Cerebellar cortex (tissue), 1 donor: ENCODE results near the gene CRADD.

Source experiments
- DNase-seq: peaks from one replicate; pipeline ENCODE4 v3.0.0-alpha.2; 2015; ENCODE audit warnings: low spot score

CRADD gene

DNA sequence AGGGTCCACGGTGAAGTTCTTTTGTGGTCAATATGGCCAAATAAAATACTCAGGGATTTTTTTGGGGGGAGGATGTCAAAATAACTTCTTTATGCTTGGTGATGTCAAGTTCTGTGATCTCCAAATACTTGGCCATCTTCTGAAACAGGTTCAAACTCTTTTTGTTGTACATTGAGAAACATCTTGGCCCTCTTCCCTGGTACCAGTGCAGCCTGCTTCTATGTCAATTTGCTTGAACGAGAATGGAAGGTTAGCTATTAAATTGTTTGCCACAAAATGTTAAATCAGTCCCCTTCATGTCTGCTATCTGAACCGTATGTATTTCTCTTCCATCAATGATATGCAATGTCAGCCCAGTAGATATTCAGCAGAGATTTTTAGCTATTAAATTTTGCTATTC is 6.1 kb upstream of the CRADD start:
- DNase-seq = no peak

DNA sequence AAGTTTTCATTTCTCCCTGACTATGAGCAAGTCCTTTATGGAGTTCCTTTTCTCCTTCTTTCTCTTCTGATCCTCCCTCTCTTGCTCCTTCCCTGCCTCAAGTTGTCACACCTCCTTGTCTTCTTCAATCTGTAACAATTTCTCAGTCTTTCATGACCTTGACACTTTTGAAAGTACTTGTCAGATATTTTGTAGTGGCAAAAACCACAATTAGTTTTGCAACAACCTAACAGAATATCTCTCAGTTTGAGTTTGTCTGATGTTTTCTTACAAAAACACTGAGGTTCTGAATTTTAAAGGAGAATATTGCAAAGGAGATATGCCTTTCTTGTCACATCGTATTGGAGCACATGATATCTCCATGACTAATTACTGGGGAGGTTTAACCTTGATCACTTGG is 4.1 kb upstream of the CRADD start:
- DNase-seq = no peak

DNA sequence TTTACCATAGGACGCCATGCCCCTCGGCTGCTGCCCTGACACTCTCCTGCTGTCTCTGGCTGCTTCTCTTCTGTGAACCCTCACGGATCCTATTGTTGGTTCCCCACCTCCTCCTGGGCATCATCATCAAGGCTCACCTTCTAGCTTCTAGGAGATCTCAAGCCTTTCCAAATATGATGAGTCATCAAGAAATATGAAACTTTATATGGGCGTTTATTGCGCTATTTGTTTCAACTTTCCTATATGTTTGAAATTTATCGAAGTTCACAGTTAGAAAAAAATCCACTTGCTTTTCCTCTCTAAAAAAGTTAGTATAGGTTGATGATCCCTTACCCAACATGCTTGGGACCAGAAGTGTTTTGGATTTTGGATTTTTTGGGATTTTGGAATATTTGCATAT is 2.8 kb upstream of the CRADD start:
- no peak for DNase-seq

DNA sequence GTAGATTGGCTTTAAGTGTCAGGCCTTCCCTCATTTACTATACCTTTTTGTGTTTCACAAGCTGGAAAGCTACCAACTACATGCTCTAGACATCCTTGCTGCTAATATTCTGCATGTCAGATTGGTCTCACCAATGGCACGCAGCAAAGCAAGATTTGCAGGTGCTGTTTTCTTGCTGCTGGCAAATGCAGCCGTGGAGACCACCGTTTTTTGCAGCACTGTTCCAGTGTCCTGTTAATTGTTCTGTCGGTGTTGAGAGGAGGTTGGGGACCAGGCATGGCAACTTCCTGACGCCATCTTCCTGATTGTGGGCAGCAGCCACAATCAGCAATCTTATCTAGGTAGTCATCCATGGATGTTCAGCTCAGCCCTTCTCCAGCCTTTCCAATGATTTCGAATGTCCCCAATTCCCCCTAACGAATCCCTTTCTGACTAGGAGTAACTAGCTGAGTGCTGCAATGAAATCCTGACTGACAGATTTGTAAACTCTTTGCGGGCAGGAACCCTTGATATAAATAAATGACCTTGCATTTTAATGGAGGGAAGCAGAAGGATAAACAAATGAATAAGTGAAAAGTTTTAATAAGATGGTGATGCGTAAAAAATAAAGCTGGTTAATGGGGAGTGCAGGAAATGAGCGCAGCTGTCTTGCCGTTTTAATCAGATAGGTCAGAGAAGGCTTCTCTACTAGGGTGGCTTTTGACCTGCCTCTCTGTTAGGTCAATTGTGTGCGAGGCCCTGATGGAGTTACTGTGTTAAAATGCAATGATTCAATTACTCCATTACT is 574 bp upstream of the CRADD start:
- DNase-seq = no peak

DNA sequence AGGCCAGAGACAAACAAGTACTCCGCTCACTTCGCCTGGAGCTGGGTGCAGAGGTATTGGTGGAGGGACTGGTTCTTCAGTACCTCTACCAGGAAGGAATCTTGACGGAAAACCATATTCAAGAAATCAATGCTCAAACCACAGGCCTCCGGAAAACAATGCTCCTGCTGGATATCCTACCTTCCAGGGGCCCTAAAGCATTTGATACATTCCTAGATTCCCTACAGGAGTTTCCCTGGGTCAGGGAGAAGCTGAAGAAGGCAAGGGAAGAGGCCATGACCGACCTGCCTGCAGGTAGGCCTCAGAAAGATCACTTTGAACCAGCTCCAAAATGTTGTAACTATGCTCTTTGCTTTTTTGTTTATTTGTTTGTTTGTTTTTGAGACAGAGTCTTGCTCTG is 1.6 kb downstream of the CRADD start:
- no peak for DNase-seq

DNA sequence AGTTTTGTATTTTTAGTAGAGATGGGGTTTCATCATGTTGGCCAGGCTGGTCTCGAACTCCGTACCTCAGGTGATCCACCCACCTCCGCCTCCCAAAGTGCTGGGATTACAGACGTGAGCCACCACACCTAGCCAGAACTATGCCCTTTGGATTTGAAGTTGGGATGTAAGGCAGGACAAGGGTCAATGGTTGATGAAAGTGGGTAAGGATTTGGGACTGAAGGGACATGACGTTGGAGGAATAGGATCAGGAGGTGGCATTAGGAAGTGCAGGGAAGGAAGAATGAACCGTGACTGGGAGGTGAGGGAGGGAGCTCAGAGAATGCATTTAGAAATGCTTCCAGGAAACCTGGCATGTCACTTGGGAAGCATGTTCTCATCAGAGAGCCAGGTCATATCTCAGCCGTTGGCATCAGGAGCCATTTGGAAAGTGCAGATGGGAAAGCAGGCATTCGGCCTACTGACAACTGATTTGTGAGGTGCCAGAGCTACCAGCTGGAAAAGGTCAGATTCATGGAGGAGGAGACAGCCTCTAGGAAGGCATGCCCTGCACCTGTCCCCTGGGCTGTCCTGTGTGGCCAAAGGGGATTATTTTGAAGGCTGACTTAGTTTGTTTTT is 2.2 kb downstream of the CRADD start:
- peak; percentile 92 for DNase-seq

DNA sequence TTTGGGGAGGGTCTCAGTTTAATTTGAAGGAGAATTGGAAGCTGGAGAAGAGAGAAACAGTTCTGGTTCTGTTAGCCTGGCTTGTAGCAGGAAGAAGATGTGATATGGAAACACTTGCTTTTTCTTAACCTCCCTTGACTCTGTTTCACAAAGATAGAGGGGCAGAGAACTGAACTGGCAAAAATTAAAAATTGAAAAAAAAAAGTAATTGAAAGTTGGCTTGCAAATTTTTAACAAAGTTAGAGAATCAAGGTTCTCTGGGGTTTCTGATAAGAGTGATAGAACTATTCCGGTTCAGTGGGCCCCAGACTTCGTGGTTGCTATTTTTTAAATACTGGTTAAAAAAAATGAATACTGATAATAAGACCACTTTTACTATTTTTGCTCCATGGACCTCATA is 2.8 kb downstream of the CRADD start:
- no peak for DNase-seq

DNA sequence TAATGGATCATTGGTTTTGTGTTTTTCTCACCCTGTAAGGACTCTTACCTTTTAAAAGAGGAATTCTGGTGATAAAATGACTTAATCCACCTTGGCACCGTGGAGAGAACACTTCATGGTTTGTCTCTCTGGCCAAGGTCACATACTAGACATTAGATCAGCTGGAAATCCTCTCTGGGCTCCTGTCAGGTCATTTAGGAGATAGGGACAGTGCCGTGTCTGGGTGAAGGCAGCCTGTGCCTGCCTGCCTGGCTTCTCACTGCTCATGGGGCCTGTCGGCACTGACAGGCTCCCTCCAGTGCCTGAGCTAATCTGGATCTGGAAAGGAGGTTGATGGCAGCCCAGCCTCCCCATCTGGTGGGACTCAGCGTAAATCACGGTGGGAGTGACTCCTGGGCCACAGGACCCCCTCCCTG is 5.7 kb downstream of the CRADD start:
- DNase-seq = no peak

DNA sequence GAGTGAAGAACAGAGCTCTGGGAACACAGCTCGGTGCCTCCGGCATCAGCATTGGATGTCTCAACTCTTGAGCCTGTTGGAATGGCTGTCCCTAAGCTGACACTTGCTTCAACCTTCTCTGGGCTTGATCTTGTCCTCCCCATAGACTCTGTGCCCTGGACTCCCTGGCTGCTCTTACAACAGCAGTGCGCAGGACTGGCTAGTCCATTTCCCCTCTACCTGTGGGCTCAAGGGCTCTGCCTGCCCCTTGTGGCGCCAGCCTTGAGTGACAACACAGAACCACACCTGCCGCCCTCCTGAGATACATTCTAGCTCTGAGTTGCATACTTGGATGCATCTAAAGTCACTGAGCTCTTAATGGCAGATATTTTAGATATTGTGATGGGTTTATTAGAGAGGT is 6.2 kb downstream of the CRADD start:
- DNase-seq = no peak

DNA sequence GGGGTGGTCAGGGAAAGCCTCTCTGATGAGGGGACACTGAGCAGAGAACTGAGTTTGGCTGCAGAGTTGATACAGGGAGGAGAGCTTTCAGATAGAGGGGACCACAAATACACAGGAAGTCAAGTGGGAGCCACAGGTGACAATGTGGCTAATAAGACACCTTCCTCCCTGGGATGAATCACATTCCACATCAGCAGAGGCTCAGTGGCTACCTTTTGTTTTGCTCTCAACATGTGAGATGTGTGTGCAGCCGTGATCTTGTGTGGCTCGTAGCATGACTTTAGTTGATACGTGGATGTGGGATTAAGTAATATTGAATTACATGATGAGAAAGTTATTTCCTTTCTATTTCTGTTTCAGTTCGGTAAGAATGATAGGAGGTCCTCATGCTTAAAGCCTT is 7.5 kb downstream of the CRADD start:
- DNase-seq = no peak

DNA sequence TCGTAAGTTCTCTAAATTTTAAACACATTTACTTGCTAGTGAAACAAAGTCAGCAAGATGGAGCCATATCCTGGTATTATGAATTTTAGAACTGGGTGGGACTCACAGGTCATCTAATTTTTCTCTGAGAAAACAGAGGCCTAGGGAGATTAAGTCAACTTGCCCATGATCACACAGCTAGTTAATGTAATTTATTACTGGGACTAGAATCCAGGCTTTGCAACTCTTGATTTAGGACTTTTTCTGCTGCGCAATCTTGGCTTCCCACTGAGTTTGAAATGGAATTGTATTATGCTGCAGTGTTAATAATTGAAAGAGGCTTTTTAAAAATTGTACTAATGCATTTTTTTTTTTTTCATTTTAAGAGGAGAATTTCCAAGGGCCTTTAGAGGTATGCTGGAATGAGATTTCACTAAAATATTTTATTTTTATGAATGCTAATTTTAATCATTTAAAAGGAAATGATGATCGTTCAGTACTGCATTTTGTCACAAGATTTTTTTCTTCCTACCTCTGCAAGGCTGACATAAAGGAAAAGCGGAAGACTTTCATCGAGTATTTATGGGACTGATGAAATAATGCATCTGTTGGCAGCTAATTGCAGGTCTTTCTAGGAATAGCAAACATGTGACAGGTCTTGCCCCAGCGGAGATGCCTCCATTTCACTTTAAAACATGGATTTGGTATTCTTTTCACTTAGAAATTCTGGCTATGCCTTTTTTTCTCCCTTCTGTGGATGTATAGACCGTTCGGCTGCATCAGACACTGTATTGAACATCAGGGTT is 9.6 kb downstream of the CRADD start:
- no peak for DNase-seq

DNA sequence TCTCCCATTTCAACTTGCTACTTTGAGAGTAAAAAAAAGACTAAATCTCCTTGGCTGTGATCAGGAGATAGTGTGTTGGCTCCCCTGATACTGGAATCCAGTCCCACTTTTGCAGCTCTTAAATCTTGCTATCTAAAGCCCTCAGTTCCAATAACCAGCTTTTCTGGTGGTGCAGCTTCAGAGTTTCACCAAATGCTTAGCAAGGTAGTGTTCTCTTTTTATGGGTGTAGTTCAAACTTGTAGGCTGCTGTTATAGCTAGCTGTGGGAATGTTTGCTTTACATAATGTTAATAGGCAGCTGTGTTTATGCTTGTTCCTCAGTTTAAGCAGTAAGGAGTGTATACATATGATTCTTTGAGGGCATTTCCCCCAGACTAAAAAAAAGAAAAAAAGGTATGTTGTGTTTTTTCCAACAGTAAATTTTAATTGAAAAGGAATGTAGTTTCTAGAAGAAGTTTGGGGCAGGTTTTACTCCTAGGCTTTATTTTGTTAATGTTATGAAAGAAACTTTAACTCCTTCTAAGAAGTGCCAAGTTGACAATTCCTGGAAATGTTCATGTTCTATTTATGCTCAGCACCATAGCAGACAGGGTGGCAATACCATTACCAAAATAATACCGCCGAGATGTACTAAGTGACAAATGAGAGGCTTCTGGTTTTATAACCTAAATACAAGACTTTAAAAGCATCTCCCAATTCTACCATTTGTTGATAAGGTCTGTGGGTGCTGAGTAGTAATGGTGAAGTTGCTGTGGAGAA is 12.1 kb downstream of the CRADD start:
- no peak for DNase-seq

DNA sequence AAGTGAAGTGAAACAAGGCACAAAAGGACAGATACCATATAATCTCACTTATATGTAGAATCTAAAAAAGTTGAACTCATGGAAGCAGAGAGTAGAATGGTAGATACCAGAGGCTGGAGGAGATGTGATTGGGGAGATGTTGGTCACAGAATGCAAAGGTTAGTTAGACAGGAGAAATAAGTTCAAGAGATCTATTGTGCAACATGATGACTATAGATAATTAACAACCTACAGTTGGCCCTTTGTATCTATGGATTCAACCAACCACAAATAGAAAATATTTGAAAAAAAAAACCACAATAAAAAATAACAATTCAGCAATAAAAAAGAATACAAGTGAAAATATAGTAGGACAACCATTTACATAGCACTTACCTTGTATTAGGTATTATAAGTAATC is 19.3 kb downstream of the CRADD start:
- no peak for DNase-seq

DNA sequence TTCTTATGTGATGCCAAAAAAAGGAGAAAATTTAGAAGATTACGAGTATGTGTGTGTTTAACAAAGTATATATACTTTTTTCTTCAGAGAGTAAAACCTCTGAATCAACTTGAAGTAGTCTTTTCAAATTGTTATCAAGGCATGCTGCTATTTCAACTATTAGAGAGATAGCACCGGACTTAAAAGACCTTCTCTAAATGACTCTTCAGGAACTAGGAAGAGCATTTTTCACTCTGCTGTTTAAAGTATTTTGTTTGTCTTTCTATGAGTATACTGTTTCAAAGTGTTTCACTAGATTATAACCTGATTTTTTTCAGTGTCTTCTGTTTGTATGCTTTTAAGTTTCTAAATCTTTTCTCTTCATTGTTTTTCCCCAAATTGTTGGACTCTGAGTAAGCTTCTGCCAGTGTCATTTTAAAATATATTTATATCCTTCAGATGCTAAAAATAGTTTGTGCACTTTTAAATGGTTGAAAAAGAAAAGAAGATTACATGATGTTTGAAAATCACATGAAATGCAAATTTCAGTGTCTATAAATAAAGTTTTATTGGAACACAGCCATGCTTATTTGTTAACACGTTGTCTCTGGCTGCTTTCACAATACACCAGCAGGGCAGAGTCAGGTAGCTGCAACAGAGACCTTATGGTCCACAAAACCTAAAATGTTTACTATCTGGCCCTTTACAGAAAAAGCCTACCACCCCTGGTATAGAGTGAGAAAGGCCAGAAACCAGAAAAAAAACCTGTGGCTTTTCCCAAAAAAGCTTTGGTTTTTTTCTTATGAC is 21.3 kb downstream of the CRADD start:
- DNase-seq = no peak

DNA sequence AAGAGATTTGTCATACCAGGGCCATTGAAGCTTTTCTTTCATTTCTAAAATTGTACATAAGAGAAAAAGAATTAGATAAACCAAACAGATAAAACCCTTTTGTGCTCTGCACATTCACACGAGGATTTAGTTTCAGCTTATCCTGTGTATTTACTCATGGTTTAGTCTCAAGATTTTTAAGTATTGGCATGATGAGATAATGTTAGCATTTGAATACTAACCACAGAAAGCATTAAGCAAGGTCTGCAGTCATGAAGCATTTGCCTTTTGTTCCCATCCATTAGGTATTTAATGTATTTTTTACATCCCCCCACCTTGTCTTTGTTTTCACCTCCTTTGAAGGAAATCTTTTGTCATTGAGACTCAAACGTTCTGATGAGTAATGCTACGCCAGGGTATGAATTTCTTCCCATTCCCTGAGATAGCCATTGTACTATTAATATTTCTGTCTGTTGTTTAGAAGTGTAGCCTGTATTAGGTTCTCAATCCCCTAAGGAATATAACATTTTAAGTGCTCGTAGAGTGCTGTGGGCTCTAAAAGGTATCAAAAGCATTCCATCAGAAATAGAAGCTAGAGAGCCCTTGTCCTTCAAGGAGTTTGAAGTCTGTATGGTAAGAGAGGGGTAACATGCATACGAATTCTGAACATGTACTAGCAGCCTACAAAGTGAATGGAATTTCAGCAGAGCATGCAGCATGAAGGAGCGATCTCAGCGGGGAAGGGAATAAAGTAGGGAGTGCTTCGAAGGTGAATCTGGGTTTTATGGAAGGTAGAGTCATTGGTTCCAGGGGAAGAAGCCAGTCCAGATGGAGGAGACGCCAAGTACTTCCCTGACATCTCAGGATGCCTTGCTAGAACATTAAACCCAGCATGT is 22.3 kb downstream of the CRADD start:
- no peak for DNase-seq

DNA sequence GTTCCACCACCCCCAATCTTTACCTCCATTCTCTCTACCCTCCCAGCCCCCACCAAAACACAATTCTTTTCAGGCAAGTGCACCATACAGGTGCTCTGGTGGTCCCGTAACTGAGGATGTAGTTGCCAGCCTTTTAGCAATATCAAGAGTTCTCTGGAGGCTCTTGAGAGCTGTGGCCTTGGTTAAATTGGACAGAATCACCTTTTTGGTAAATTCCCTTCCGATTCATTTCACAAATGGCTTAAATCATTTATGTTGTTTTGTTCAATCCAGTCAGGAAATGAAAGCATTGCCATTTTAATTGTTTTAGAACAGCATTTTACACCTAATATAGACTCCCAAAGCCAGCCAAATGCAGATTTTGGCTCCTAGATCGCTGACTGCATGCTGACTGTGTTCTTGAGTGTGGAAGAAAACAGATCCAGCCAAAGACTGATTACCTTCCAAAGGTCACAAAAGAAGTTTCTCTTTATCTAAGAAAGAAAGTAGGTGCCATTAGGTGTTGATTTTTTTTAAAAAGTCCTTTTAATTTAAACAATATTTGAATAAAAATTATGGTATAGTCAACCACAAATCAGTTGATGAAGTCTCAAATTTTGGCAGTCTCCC is 25.6 kb downstream of the CRADD start:
- no peak for DNase-seq

DNA sequence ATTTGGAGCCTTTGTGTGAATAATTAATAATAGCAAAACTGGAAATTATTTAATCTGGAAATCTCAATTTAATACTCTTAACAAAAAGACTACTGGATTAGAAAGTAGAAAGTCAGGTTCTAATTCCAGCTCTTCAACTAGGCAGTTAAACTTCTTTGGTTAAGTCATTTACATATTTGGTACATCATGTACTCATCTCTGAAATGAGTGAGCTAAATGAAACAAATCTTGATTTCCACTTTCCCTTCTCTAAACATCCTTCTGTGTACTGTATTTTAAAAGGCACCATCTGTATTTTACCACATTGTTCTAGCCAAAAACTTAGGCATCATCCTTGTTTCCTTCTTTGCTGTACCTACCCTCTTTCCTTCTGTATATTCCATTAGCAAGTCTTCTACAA is 26.9 kb downstream of the CRADD start:
- no peak for DNase-seq

DNA sequence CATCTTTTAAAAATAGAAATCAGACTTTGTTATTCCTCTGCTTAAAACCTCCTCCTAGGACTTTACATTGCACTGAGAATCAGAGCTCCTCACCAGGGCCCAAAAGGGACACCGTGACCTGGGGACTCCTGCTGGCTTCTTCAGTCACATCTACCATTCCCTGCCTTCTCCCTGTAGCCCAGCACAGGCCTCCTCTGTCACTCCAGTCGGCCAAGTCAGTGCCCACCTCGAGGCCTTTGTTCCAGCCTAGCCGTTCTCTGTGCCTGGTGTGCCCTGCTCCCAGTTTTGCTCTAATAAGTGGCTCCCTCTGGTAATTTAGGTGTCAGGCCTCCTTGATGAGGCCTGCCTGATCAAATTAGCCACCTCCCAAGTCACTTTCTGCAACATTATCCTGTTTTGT is 27.4 kb downstream of the CRADD start:
- no peak for DNase-seq

DNA sequence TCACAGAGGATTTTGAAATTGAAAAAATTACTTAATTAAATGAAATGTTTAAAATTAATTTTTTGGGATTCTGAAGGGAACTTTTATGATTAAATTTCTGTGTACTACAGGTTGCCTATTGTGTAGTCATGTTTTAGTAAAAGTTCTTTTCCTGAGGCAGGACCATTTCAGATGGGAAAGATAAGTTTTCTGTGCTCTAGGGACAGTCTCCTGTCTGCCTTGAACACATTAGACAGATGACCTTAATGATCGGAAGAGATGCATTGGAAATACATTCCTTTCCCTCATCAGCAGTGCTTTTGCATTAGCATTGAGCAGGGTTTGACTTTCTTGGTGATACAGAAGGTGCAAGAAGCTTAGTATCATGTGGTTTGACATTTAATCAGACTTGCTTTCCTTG is 28.1 kb downstream of the CRADD start:
- no peak for DNase-seq

DNA sequence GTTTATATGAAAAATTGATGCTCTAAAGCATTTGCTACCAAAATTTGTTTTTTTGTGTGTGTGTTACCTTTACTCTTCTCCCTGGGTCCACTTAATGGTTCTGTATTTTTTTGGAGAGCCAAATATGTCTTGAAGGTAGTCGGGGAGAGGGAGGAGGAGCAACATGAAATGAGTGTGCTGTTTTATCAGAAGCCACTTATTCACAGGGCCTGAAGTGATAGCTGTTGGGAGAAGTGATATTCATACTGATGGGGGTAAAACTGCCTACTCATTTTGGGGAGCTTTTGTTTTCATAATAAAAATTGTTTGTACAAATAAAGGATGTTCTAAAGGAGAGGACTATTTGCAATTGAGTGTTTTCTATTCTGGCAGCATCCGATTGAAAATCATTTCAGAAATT is 29.2 kb downstream of the CRADD start:
- no peak for DNase-seq
